Endothelial cell of umbilical vein (primary cell): ENCODE data around the gene NUDT6. TPM values are rescaled to one million over a fixed set of nuclear protein-coding genes. Genes with fewer than 3 reads are reported as not detected.

ENCODE experiments used
- BruUV-seq: library from RNA; stranded (reverse); fragments of 400-500 nt; replicated peaks from 2 replicates; lab custom pipeline; 2021; lab: Mats Ljungman, UMichigan
- CTCF ChIA-PET: fragments of 300-600, 350-600 bp; sonication (Branson Sonifier 250); formaldehyde crosslinking; loops from one replicate; lab custom pipeline; 2021; ENCODE audit warnings: antibody characterized with exemption, inconsistent platforms; lab: Charles Lee
- POLR2A ChIA-PET: fragments of 300-600, 350-600 bp; sonication (Branson Sonifier 250); formaldehyde crosslinking; loops from one replicate; lab custom pipeline; 2021; ENCODE audit warnings: antibody characterized with exemption, inconsistent platforms; lab: Charles Lee
- DNase-seq: peaks from one replicate; pipeline ENCODE4 v3.0.0-alpha.2; 2011; ENCODE audit warnings: low read depth, low spot score
- FAIRE-seq: peaks from 2 replicates; lab custom pipeline; 2011; peaks lifted over from hg19 to GRCh38; lab: Jason Lieb, UNC
- H2AFZ ChIP-seq: 2 replicates; pipeline ENCODE4 v1.6.0; 2012; ENCODE audit warnings: low read depth, low read length, control low read depth, inconsistent platforms
- H3K27ac ChIP-seq: 2 replicates; pipeline ENCODE4 v1.5.1; 2011; ENCODE audit warnings: low read depth, mild to moderate bottlenecking, control low read depth, low read length, moderate library complexity; ENCODE audit not compliant: insufficient read depth
- H3K27me3 ChIP-seq, 2 experiments: 2 replicates each; pipeline versions ENCODE4 v1.6.0 to v1.6.1; 2011; ENCODE audit warnings: low read length in 2 of 2, mixed read lengths in 1 of 2; ENCODE audit not compliant: control insufficient read depth in 2 of 2, insufficient read depth in 2 of 2
- H3K36me3 ChIP-seq, 2 experiments: 2 replicates in 1 of 2; 3 replicates in 1 of 2; pipeline ENCODE4 v1.5.1; 2011; ENCODE audit warnings: low read length in 2 of 2, mild to moderate bottlenecking in 1 of 2, moderate library complexity in 1 of 2; ENCODE audit not compliant: control insufficient read depth in 2 of 2, insufficient read depth in 2 of 2; ENCODE audit errors: extremely low read depth in 1 of 2
- H3K4me1 ChIP-seq: 3 replicates; pipeline ENCODE4 v1.5.1; 2011; ENCODE audit warnings: mild to moderate bottlenecking, low read length; ENCODE audit not compliant: control insufficient read depth, insufficient read depth; ENCODE audit errors: extremely low read depth
- H3K4me2 ChIP-seq: 2 replicates; pipeline ENCODE4 v1.6.1; 2011; ENCODE audit warnings: low read length, control low read depth, mixed read lengths; ENCODE audit not compliant: insufficient read depth
- H3K4me3 ChIP-seq, 3 experiments: fragments of 200-600 bp in 1 of 3; sonication (generic), shearing (Covaris generic) in 1 of 3; replicated peaks in 1 of 3; 2 replicates each; pipeline ENCODE4 v1.5.1; 2011 to 2016; ENCODE audit warnings: control low read depth in 3 of 3, low read length in 3 of 3, mild to moderate bottlenecking in 2 of 3, inconsistent platforms in 1 of 3, low read depth in 1 of 3, moderate library complexity in 1 of 3; ENCODE audit not compliant: insufficient read depth in 1 of 3
- H3K79me2 ChIP-seq: 2 replicates; pipeline ENCODE4 v1.6.0; 2012; ENCODE audit warnings: low read length, inconsistent platforms; ENCODE audit not compliant: control insufficient read depth, insufficient read depth
- H3K9ac ChIP-seq: replicated peaks from 2 replicates; pipeline ENCODE3; 2011; ENCODE audit warnings: low read length, control low read depth; ENCODE audit not compliant: insufficient read depth; ENCODE audit errors: extremely low read depth
- H3K9me1 ChIP-seq: replicated peaks from 3 replicates; pipeline ENCODE4 v1.6.0; 2011; ENCODE audit warnings: mild to moderate bottlenecking, low read length; ENCODE audit not compliant: control insufficient read depth, insufficient read depth; ENCODE audit errors: extremely low read depth
- H3K9me3 ChIP-seq: replicated peaks from 2 replicates; pipeline ENCODE4 v1.5.1; 2012; ENCODE audit warnings: low read length, inconsistent platforms; ENCODE audit not compliant: control insufficient read depth, insufficient read depth
- H4K20me1 ChIP-seq: replicated peaks from 2 replicates; pipeline ENCODE3; 2011; ENCODE audit warnings: mild to moderate bottlenecking, low read length; ENCODE audit not compliant: control insufficient read depth, insufficient read depth; ENCODE audit errors: extremely low read depth
- EZH2 ChIP-seq: IDR thresholded peaks from 2 replicates; pipeline ENCODE4 v1.6.1; 2012; ENCODE audit warnings: borderline replicate concordance, low read depth, mild to moderate bottlenecking, moderate library complexity, low read length, inconsistent platforms; ENCODE audit not compliant: severe bottlenecking
- FOS ChIP-seq: IDR thresholded peaks from 2 replicates; pipeline ENCODE4 v1.6.1; 2011; ENCODE audit warnings: mild to moderate bottlenecking, low read length, moderate library complexity, borderline replicate concordance; ENCODE audit not compliant: insufficient read depth
- GATA2 ChIP-seq: IDR thresholded peaks from 2 replicates; pipeline ENCODE4 v1.7.0; 2011; ENCODE audit warnings: low read depth, mild to moderate bottlenecking, moderate library complexity, mixed read lengths, low read length; ENCODE audit not compliant: insufficient read length, insufficient read depth
- JUN ChIP-seq: IDR thresholded peaks from 2 replicates; pipeline ENCODE4 v1.6.1; 2011; ENCODE audit warnings: borderline replicate concordance, low read depth; ENCODE audit not compliant: insufficient read length, insufficient read depth
- MYC ChIP-seq: IDR thresholded peaks from one replicate; pipeline ENCODE4 v1.6.1; 2011; ENCODE audit warnings: mild to moderate bottlenecking, low read depth, low read length
- POLR2A ChIP-seq: IDR thresholded peaks from 2 replicates; pipeline ENCODE4 v1.6.1; 2012; ENCODE audit warnings: low read depth, mild to moderate bottlenecking, control low read depth, low read length
- POLR2AphosphoS5 ChIP-seq: IDR thresholded peaks from 2 replicates; pipeline ENCODE4 v1.6.1; 2012; ENCODE audit warnings: low read depth, mild to moderate bottlenecking, control low read depth, low read length, moderate library complexity; ENCODE audit not compliant: insufficient read depth
- dilution Hi-C: fragments of 300-500 bp; cut with MboI; formaldehyde crosslinking; loops from one replicate; pipeline ENCODE4 v1.15.0; 2019; ENCODE audit warnings: low sequenced_read_pairs; ENCODE audit not compliant: extremely low pct_ligation_motif_present
- intact Hi-C: fragments of 100-400 bp; cut with micrococcal nuclease; formaldehyde crosslinking; loops from one replicate; pipeline ENCODE4 v1.10.0; 2022
- polyA plus RNA-seq, 4 experiments: library from polyadenylated mRNA; depleted of rRNA in 3 of 4; stranded (reverse) in 3 of 4; unstranded in 1 of 4; fragments of >200 nt; gene quantifications; 2 replicates each; pipeline versions ENCODE4 v1.2.1 to v1.2.3, GENCODE V29; 2011 to 2012; ENCODE audit warnings: missing spikeins in 1 of 4
- total RNA-seq: library from RNA; stranded (reverse); gene quantifications from 2 replicates; pipeline ENCODE4 v1.2.3, GENCODE V29; 2021
- TF ChIP-seq, protein P1 (sequence below): IDR thresholded peaks from 2 replicates; pipeline ENCODE4 v1.6.1; 2011; ENCODE audit not compliant: insufficient read depth, insufficient read length
- TF ChIP-seq, protein P2 (sequence below), 2 donors: IDR thresholded peaks; 1 replicate in 1 of 2; 2 replicates in 1 of 2; pipeline ENCODE4 v1.5.1; 2011; ENCODE audit warnings: low read length in 2 of 2, mild to moderate bottlenecking in 2 of 2, moderate library complexity in 2 of 2, control low read depth in 1 of 2, inconsistent platforms in 1 of 2, low read depth in 1 of 2; ENCODE audit not compliant: insufficient read depth in 1 of 2; ENCODE audit errors: extremely low read depth in 1 of 2

NUDT6 gene
- total and polyA plus RNA-seq, 2 donors (not counting 3 experiments of a cell fraction or from before 2014, with no cell fraction given) = 5.1 to 5.4 TPM

DNA sequence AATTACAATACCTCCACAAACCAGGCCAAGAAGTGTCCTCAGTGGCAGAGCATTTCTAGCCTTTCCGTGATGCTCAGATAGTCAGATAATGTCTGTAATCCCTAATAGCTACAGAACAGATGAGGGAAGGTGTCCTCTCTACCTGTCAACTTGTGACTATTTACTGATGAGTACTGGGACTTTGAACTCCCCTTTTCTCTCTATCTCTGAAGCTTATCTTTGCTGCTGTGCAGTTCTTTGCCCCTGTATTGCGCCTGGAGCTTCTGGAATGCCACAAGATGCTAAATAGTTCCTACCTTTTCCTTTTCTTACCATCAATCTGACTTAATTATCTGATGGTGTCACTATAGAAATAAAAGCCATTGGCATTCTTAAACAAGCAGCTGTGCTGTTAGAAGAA is 65.2 kb downstream of the NUDT6 start:
- FAIRE-seq = no peak
- Histone ChIP-seq H3K4me1 (peaks cover 7% of the 10 kb centered on the region), H3K27ac (no peak overlapping the region)

DNA sequence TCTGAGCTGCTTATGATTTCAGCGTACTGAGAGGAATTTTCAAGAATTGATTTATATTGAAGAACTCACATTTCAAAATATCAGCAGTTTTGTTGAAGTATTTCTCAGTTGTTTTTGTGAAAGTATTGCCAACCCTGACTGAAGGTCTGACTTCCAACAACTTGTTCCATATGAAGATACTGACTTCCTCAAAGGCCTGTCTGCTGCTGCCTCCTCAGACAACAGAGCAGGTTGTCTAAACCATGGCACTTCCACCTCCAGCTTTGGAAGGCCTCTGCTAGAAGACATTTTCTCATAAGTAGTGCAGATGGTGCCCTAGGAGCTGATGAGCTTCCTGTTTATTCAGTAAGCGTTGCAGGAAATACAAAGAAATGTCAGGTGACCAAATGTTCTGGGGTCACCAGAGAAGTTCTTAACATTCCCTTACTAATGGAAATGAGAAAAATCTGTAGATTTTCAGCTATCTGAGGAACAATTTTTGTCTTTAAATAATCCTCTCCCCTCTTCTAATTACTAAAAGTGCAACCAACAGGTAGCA is 67.0 kb downstream of the NUDT6 start:
- BruUV-seq = no TSS peak
- no peak overlapping the region for H3K27ac ChIP-seq
- no peak overlapping the region for H3K4me3 ChIP-seq
- CTCF ChIA-PET = interaction anchor here (0.8 to 2.5 kb wide), 7 partner anchors 9 to 98 kb away, joined by 3 to 12 read pairs (median 4); no protein-coding TSS in a partner anchor
- H4K20me1 ChIP-seq = no peaks in the 10 kb centered on the region
- H3K4me1 ChIP-seq = peaks cover 7% of the 10 kb centered on the region
- H2AFZ ChIP-seq = peak overlapping the region; percentile 23
- intact Hi-C loops = loop anchor here (2.0 kb wide), 1 partner anchor 17 kb away; no protein-coding TSS in a partner anchor
- no peaks in the 10 kb centered on the region for H3K27me3 ChIP-seq
- no peaks in the 10 kb centered on the region for H3K9me1 ChIP-seq
- FAIRE-seq (no peak), DNase-seq (peak; percentile 39)
- TF ChIP-seq MYC = no peak
- TF ChIP-seq JUN = no peak
- TF ChIP-seq, protein P1, sequence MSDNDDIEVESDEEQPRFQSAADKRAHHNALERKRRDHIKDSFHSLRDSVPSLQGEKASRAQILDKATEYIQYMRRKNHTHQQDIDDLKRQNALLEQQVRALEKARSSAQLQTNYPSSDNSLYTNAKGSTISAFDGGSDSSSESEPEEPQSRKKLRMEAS = no peak
- no peak for TF ChIP-seq POLR2AphosphoS5
- TF ChIP-seq, protein P2, sequence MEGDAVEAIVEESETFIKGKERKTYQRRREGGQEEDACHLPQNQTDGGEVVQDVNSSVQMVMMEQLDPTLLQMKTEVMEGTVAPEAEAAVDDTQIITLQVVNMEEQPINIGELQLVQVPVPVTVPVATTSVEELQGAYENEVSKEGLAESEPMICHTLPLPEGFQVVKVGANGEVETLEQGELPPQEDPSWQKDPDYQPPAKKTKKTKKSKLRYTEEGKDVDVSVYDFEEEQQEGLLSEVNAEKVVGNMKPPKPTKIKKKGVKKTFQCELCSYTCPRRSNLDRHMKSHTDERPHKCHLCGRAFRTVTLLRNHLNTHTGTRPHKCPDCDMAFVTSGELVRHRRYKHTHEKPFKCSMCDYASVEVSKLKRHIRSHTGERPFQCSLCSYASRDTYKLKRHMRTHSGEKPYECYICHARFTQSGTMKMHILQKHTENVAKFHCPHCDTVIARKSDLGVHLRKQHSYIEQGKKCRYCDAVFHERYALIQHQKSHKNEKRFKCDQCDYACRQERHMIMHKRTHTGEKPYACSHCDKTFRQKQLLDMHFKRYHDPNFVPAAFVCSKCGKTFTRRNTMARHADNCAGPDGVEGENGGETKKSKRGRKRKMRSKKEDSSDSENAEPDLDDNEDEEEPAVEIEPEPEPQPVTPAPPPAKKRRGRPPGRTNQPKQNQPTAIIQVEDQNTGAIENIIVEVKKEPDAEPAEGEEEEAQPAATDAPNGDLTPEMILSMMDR (IDR thresholded peaks at IDR 0.05; ENCODE audit: extremely low read depth in 1 of 2, insufficient read depth in 1 of 2, low read depth in 1 of 2, low read length in 2 of 2) = no peak
- no peak for TF ChIP-seq POLR2A
- TF ChIP-seq EZH2 = no peak
- POLR2A ChIA-PET = no interaction called here
- H3K4me2 ChIP-seq = peak overlapping the region; percentile 1
- H3K79me2 ChIP-seq = no peaks in the 10 kb centered on the region
- dilution Hi-C loops = no loop called here
- H3K9me3 ChIP-seq = no peaks in the 10 kb centered on the region
- H3K9ac ChIP-seq = no peak overlapping the region
- H3K36me3 ChIP-seq = no peaks in the 10 kb centered on the region

More for the DNA sequence above, 65.2 kb downstream of the NUDT6 start:
- H3K79me2 ChIP-seq = no peaks in the 10 kb centered on the region
- no peaks in the 10 kb centered on the region for H3K9me1 ChIP-seq
- no peak overlapping the region for H3K9ac ChIP-seq
- no peak for TF ChIP-seq FOS
- no peak for TF ChIP-seq GATA2
- no peak for TF ChIP-seq EZH2
- H3K36me3 ChIP-seq = peaks cover 0 to 3% of the 10 kb centered on the region in 2 experiments
- no peaks in the 10 kb centered on the region for H3K9me3 ChIP-seq
- dilution Hi-C loops = no loop called here
- DNase-seq = no peak
- no peak overlapping the region for H2AFZ ChIP-seq
- H4K20me1 ChIP-seq = no peaks in the 10 kb centered on the region
- intact Hi-C loops = no loop called here
- no TSS peak for BruUV-seq
- ChIA-PET CTCF (interaction anchor here (1.0 kb wide), 1 partner anchor 57 kb away, joined by 4 read pairs; no protein-coding TSS in a partner anchor), POLR2A (no interaction called here)
- H3K27me3 ChIP-seq = no peaks in the 10 kb centered on the region
- no peak overlapping the region for H3K4me2 ChIP-seq
- no peak overlapping the region for H3K4me3 ChIP-seq
